ENCODE data around the gene CPEB3. TPM values are rescaled to one million over a fixed set of nuclear protein-coding genes. Genes with fewer than 3 reads are reported as not detected.

Gene CPEB3
- total RNA-seq, 1 experiment from 2014 or later, result 1.0 TPM

DNA sequence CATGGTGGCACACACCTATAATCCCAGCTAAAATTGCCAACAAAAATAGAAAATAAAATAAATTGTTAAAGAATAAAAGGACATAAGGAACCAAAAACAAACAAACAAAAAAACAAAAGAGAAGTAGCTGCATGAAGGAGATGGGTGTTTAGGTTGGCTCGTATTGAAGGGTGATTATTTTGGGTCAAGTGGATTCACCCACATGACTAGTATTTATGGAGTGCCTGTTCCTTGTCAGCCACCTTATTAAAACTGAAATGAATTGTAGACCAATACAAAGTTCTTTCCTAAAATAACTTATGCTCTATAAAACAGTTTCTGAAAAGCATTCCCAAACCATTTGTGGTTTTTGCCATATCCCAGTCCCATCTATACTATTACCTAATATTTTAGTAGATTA, 228.6 kb downstream of the CPEB3 start:
- Histone ChIP-seq H3K18ac (ENCODE audit: insufficient read length, low read depth, low read length) (no peak overlapping the region), H4K8ac (replicated peaks; ENCODE audit: insufficient read length, low read depth, low read length) (no peak overlapping the region), H3K4ac (ENCODE audit: low read depth, low read length) (no peak overlapping the region), H3K79me1 (ENCODE audit: insufficient read depth, low read depth, low read length, poor library complexity, severe bottlenecking) (no peaks in the 10 kb centered on the region), H4K91ac (ENCODE audit: insufficient read length, low read depth, low read length) (no peak overlapping the region), H3K4me2 (ENCODE audit: insufficient read depth, insufficient read length, low read length) (no peak overlapping the region), H3K23me2 (ENCODE audit: insufficient read length, low read depth, low read length, poor library complexity, severe bottlenecking) (no peaks in the 10 kb centered on the region), H2BK15ac (ENCODE audit: low read depth, low read length) (no peak overlapping the region), H4K20me1 (ENCODE audit: control insufficient read depth, insufficient read depth, insufficient read length) (no peaks in the 10 kb centered on the region), H3K9me3 (ENCODE audit: control insufficient read depth, low read depth, low read length) (no peaks in the 10 kb centered on the region), H3K14ac (ENCODE audit: insufficient read depth, low read length) (no peak overlapping the region), H4K5ac (ENCODE audit: insufficient read length, low read depth, low read length) (no peak overlapping the region), H3K56ac (ENCODE audit: insufficient read length, low read depth, low read length) (no peak overlapping the region), H3K79me2 (ENCODE audit: insufficient read depth, low read length) (no peaks in the 10 kb centered on the region), H2BK5ac (ENCODE audit: insufficient read length, low read length) (no peak overlapping the region), H2AFZ (ENCODE audit: low read length) (no peak overlapping the region), H2BK12ac (ENCODE audit: insufficient read length, low read depth, low read length) (no peak overlapping the region), H3K23ac (ENCODE audit: insufficient read length, low read depth, low read length) (no peak overlapping the region), H3K27me3 (ENCODE audit: insufficient read depth, low read length) (no peaks in the 10 kb centered on the region), H2BK120ac (ENCODE audit: low read depth, low read length, poor library complexity, severe bottlenecking) (no peak overlapping the region), H2BK20ac (ENCODE audit: low read depth, low read length, poor library complexity, severe bottlenecking) (no peak overlapping the region), H3T11ph (ENCODE audit: low read length) (no peak overlapping the region), H3K27ac (ENCODE audit: insufficient read length, low read depth, low read length) (no peak overlapping the region), H2AK5ac (ENCODE audit: insufficient read length, low read length) (no peak overlapping the region), H3K9ac (ENCODE audit: extremely low read depth, insufficient read length, low read length) (no peak overlapping the region), H3K4me1 (ENCODE audit: insufficient read depth, low read length) (no peaks in the 10 kb centered on the region)
- no peak for DNase-seq
- no peak overlapping the region for H3K27ac Mint-ChIP-seq
- H3K36me3 Mint-ChIP-seq (ENCODE audit: insufficient read depth in 1 of 3, low read depth in 3 of 3), result no peaks in the 10 kb centered on the region
- no peaks in the 10 kb centered on the region for H3K9me3 Mint-ChIP-seq
- H3K4me3 Mint-ChIP-seq, result no peak overlapping the region
- no peaks in the 10 kb centered on the region for H3K4me1 Mint-ChIP-seq
- no CpG with 5 or more reads among the region's 1 CpG for WGBS (ENCODE audit: extremely low coverage, insufficient read length, low lambda C conversion rate)
- H3K27me3 Mint-ChIP-seq (ENCODE audit: low read depth), result no peaks in the 10 kb centered on the region
- TF ChIP-seq, protein P1, sequence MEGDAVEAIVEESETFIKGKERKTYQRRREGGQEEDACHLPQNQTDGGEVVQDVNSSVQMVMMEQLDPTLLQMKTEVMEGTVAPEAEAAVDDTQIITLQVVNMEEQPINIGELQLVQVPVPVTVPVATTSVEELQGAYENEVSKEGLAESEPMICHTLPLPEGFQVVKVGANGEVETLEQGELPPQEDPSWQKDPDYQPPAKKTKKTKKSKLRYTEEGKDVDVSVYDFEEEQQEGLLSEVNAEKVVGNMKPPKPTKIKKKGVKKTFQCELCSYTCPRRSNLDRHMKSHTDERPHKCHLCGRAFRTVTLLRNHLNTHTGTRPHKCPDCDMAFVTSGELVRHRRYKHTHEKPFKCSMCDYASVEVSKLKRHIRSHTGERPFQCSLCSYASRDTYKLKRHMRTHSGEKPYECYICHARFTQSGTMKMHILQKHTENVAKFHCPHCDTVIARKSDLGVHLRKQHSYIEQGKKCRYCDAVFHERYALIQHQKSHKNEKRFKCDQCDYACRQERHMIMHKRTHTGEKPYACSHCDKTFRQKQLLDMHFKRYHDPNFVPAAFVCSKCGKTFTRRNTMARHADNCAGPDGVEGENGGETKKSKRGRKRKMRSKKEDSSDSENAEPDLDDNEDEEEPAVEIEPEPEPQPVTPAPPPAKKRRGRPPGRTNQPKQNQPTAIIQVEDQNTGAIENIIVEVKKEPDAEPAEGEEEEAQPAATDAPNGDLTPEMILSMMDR (conservative IDR thresholded peaks at IDR 0.05), result no peak
